ENCODE data around the gene FOXO3B.
"Not testable (repeated sequence)": the region's sequence is repeated elsewhere in the genome, so short reads cannot be mapped to it uniquely, and the experiment has no call there.

FOXO3B gene

DNA sequence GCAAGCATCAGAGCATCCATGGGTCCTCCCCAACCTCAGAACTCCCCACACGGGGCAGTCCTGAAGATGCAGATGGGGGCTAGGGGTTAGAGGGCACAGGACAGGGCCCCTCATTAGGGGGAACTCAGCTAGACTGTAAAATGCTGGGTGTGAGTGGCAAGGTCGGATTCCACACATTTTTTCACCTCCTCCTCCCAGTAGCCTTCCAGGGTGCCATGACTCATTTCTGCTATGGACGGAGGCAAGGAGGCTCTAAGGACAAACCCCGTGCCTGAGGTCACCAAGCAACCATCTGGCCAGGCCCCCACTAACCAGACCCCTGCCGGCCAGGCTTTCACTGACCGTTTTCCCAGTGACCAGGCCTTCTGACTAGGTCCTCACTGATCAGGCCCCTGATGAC is 39.0 kb downstream of the FOXO3B start:
- not testable (repeated sequence) for H3K4me3 ChIP-seq (ENCODE audit: low read depth, low read length); H3K4me1 ChIP-seq (ENCODE audit: control insufficient read depth, insufficient read depth, low read length); H3K27me3 ChIP-seq (ENCODE audit: control insufficient read depth, insufficient read depth, low read length); H3K27ac ChIP-seq (ENCODE audit: low read depth, low read length); H3K9ac ChIP-seq (ENCODE audit: low read depth, low read length); H3K36me3 ChIP-seq (ENCODE audit: control insufficient read depth, insufficient read depth, low read length); H3K9me3 ChIP-seq (ENCODE audit: control insufficient read depth, insufficient read depth, low read length)

DNA sequence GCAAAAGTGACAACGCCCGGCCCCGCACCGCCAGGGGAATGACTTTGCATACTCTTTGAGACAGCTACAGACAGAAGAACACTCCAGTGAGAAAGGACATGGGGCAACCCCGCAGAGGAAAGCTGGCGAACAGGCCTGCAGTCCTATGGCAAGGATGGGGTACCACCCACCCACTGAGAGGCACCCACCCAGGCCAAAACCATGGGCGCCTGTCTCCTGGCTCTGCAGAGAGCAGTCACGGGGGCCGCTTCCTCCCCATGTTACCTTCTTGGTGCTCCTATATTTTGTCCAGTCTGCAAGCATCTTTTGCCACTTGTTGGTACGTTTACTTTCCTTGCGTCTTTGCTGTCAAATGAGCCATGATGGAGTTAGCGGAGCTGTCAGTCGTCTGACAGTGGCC is 43.8 kb downstream of the FOXO3B start:
- not testable (repeated sequence) for H3K36me3 ChIP-seq (ENCODE audit: control insufficient read depth, insufficient read depth, low read length); H3K4me1 ChIP-seq (ENCODE audit: control insufficient read depth, insufficient read depth, low read length); H3K9me3 ChIP-seq (ENCODE audit: control insufficient read depth, insufficient read depth, low read length); H3K27me3 ChIP-seq (ENCODE audit: control insufficient read depth, insufficient read depth, low read length); H3K4me3 ChIP-seq (ENCODE audit: low read depth, low read length); H3K27ac ChIP-seq (ENCODE audit: low read depth, low read length); H3K9ac ChIP-seq (ENCODE audit: low read depth, low read length)

DNA sequence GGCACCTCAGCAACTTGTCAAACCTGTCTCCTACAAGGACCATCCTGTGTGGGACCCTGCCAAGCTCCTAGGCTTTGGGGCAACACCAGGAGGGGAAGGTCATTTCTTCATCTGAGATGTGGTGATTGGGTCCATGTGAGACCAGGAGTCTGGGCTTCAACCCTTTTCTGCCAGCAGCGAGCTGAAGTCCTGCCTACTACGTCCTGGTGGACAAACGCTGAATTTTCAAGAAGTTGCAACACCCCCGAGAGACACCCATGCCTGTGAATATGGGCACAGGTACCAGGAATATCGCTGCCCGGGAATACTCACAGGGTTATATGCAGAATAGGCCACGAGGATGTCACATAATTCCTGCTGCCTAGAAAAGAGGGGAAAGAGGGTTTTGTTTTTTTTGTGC is 45.9 kb downstream of the FOXO3B start:
- H3K36me3 ChIP-seq (ENCODE audit: control insufficient read depth, insufficient read depth, low read length); H3K4me3 ChIP-seq (ENCODE audit: low read depth, low read length); H3K9ac ChIP-seq (ENCODE audit: low read depth, low read length); H3K27ac ChIP-seq (ENCODE audit: low read depth, low read length); H3K4me1 ChIP-seq (ENCODE audit: control insufficient read depth, insufficient read depth, low read length); H3K27me3 ChIP-seq (ENCODE audit: control insufficient read depth, insufficient read depth, low read length); H3K9me3 ChIP-seq (ENCODE audit: control insufficient read depth, insufficient read depth, low read length): not testable (repeated sequence)

DNA sequence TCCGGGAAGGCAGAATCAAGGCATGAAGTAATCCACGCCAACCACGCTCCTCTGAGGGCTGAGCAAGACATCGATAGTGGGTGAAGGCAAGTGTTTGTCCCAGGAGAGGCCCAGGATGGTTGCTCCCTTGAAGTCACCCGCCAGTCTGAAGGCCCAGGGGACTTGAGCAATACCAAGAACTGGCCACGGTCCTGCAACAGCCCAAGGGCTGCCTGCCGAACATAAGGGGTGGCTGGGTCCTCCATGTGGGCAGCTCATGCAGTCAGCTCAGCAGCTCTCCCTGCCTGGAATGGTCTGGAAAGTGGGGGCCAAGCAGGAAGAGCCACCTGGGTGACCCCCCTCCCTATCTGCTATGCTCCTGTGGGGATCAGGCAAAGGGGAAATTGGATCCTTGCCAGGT is 46.3 kb downstream of the FOXO3B start:
- H3K27me3 ChIP-seq (ENCODE audit: control insufficient read depth, insufficient read depth, low read length); H3K9me3 ChIP-seq (ENCODE audit: control insufficient read depth, insufficient read depth, low read length); H3K36me3 ChIP-seq (ENCODE audit: control insufficient read depth, insufficient read depth, low read length); H3K27ac ChIP-seq (ENCODE audit: low read depth, low read length); H3K4me3 ChIP-seq (ENCODE audit: low read depth, low read length); H3K9ac ChIP-seq (ENCODE audit: low read depth, low read length); H3K4me1 ChIP-seq (ENCODE audit: control insufficient read depth, insufficient read depth, low read length): not testable (repeated sequence)

DNA sequence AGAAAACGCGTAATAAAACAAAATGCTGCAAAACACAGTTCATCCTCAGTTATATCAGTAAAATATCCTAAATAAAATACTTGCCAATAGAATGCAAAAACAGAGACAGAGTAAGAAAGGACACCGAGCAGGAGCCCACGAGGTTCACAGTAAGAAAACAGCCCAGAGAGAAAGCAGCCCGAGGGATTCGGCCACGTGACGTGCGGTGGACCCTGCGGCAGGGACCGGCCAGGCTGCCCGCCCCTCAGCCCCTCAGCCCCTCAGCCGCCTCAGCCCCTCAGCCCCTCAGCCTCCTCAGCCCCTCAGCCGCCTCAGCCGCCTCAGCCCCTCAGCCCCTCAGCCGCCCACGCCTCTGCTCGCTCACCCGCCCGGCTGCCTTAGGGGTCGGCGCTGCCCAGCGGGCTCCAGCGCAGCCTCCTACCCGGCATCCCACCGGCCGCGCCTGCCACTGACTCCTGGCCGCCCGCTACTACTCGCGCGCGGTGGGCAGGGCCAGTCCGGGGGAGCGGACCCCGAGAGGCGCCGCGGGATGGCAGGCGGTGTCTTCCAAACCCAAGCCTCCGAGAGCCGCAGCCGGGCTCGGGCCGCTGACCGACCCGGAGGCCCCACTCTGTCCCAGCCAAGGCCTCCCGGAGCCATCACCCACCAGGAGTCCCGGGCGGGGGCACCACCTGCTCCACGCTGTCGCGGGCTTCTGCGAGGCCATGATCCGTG is 47.4 kb downstream of the FOXO3B start:
- H3K27me3 ChIP-seq (ENCODE audit: control insufficient read depth, insufficient read depth, low read length); H3K36me3 ChIP-seq (ENCODE audit: control insufficient read depth, insufficient read depth, low read length); H3K4me1 ChIP-seq (ENCODE audit: control insufficient read depth, insufficient read depth, low read length); H3K9ac ChIP-seq (ENCODE audit: low read depth, low read length); H3K9me3 ChIP-seq (ENCODE audit: control insufficient read depth, insufficient read depth, low read length); H3K27ac ChIP-seq (ENCODE audit: low read depth, low read length): not testable (repeated sequence)
- H3K4me3 ChIP-seq (ENCODE audit: low read depth, low read length), result peak overlapping the region; percentile 47; the same call in 1 of the 2 replicates

Data from HUES48 (cell line).